Fibroblast of lung (primary cell): Measurements from ENCODE around the gene CMA1. TPM values are rescaled to one million over a fixed set of nuclear protein-coding genes. Genes with fewer than 3 reads are reported as not detected.

ENCODE experiments used
- DNase-seq, 2 donors: peaks; one replicate each; pipeline versions ENCODE4 v3.0.0 to v3.0.0-alpha.2; 2010; ENCODE audit warnings: low read depth in 2 of 2
- H2AFZ ChIP-seq: 2 replicates; pipeline ENCODE4 v1.5.1; 2012; ENCODE audit warnings: low read length, control low read depth, inconsistent platforms
- H3K27ac ChIP-seq: 2 replicates; pipeline ENCODE4 v1.5.1; 2011; ENCODE audit warnings: low read length, control low read depth; ENCODE audit not compliant: insufficient read depth
- H3K27me3 ChIP-seq: 2 replicates; pipeline ENCODE4 v1.5.1; 2011; ENCODE audit warnings: mild to moderate bottlenecking, low read length; ENCODE audit not compliant: control insufficient read depth, insufficient read depth
- H3K36me3 ChIP-seq: 2 replicates; pipeline ENCODE4 v1.5.1; 2011; ENCODE audit warnings: low read length; ENCODE audit not compliant: control insufficient read depth, insufficient read depth
- H3K4me1 ChIP-seq: 2 replicates; pipeline ENCODE4 v1.5.1; 2011; ENCODE audit warnings: low read length; ENCODE audit not compliant: control insufficient read depth, insufficient read depth; ENCODE audit errors: extremely low read depth
- H3K4me2 ChIP-seq: 2 replicates; pipeline ENCODE4 v1.5.1; 2011; ENCODE audit warnings: low read length, control low read depth; ENCODE audit not compliant: insufficient read depth; ENCODE audit errors: extremely low read depth
- H3K4me3 ChIP-seq, 4 experiments: fragments of 200-600 bp in 1 of 4; sonication (generic) in 1 of 4; replicated peaks in 1 of 4; 2 replicates each; pipeline ENCODE4 v1.5.1; 2011 to 2016; ENCODE audit warnings: low read length in 4 of 4, low read depth in 3 of 4, mild to moderate bottlenecking in 3 of 4, control low read depth in 2 of 4, inconsistent platforms in 1 of 4, mixed read lengths in 1 of 4; ENCODE audit not compliant: insufficient read depth in 1 of 4; ENCODE audit errors: control extremely low read depth in 1 of 4
- H3K79me2 ChIP-seq: 2 replicates; pipeline ENCODE4 v1.5.1; 2012; ENCODE audit warnings: mild to moderate bottlenecking, low read length, inconsistent platforms; ENCODE audit not compliant: control insufficient read depth, insufficient read depth
- H3K9ac ChIP-seq: 2 replicates; pipeline ENCODE4 v1.5.1; 2011; ENCODE audit warnings: mild to moderate bottlenecking, low read length, control low read depth; ENCODE audit not compliant: insufficient read depth
- H3K9me3 ChIP-seq: 2 replicates; pipeline ENCODE4 v1.5.1; 2012; ENCODE audit warnings: low read depth, low read length; ENCODE audit not compliant: control insufficient read depth, insufficient read depth
- H4K20me1 ChIP-seq: 2 replicates; pipeline ENCODE4 v1.5.1; 2011; ENCODE audit warnings: low read length; ENCODE audit not compliant: control insufficient read depth, insufficient read depth; ENCODE audit errors: extremely low read depth
- EZH2 ChIP-seq: IDR thresholded peaks from 2 replicates; pipeline ENCODE4 v1.5.1; 2012; ENCODE audit warnings: low read length, control low read depth, mild to moderate bottlenecking; ENCODE audit errors: missing control alignments
- polyA plus RNA-seq, 2 donors: library from polyadenylated mRNA; depleted of rRNA in 1 of 2; stranded (reverse) in 1 of 2; unstranded in 1 of 2; fragments of >200 nt; gene quantifications; 2 replicates each; pipeline ENCODE4 v1.2.1, GENCODE V29; 2011 to 2012; ENCODE audit warnings: missing spikeins in 1 of 2
- total RNA-seq: library from RNA; depleted of rRNA; stranded (reverse); fragments of >200 nt; gene quantifications from 2 replicates; pipeline ENCODE4 v1.2.1, GENCODE V29; 2014
- TF ChIP-seq, protein P1 (sequence below), 2 donors: IDR thresholded peaks in 1 of 2; conservative IDR thresholded peaks in 1 of 2; 1 replicate in 1 of 2; 2 replicates in 1 of 2; pipeline ENCODE4 v1.5.1; 2011 to 2012; ENCODE audit warnings: low read length in 2 of 2, control low read depth in 1 of 2, inconsistent platforms in 1 of 2, low read depth in 1 of 2, mild to moderate bottlenecking in 1 of 2

The CMA1 gene
- total and polyA plus RNA-seq, 2 donors (not counting 1 experiment from before 2014, with no cell fraction given), result not detected

GRCh38 chr14:24518851-24519250, 10.8 kb upstream of the CMA1 start:
- TF ChIP-seq, protein P1, sequence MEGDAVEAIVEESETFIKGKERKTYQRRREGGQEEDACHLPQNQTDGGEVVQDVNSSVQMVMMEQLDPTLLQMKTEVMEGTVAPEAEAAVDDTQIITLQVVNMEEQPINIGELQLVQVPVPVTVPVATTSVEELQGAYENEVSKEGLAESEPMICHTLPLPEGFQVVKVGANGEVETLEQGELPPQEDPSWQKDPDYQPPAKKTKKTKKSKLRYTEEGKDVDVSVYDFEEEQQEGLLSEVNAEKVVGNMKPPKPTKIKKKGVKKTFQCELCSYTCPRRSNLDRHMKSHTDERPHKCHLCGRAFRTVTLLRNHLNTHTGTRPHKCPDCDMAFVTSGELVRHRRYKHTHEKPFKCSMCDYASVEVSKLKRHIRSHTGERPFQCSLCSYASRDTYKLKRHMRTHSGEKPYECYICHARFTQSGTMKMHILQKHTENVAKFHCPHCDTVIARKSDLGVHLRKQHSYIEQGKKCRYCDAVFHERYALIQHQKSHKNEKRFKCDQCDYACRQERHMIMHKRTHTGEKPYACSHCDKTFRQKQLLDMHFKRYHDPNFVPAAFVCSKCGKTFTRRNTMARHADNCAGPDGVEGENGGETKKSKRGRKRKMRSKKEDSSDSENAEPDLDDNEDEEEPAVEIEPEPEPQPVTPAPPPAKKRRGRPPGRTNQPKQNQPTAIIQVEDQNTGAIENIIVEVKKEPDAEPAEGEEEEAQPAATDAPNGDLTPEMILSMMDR (conservative IDR thresholded peaks at IDR 0.05 in 1 of 2, IDR thresholded peaks at IDR 0.05 in 1 of 2; ENCODE audit: low read depth in 1 of 2, low read length in 2 of 2), result no peak
- no peak for TF ChIP-seq EZH2
- H3K4me1 ChIP-seq, result no peaks in the 10 kb centered on the region
- no peak overlapping the region for H3K9ac ChIP-seq
- H3K9me3 ChIP-seq, result no peaks in the 10 kb centered on the region
- no peak overlapping the region for H3K4me3 ChIP-seq
- H3K4me2 ChIP-seq, result no peak overlapping the region
- H2AFZ ChIP-seq, result no peak overlapping the region
- no peak for DNase-seq
- no peaks in the 10 kb centered on the region for H4K20me1 ChIP-seq
- no peaks in the 10 kb centered on the region for H3K36me3 ChIP-seq
- no peaks in the 10 kb centered on the region for H3K79me2 ChIP-seq
- H3K27ac ChIP-seq, result no peak overlapping the region
- no peaks in the 10 kb centered on the region for H3K27me3 ChIP-seq

DNA sequence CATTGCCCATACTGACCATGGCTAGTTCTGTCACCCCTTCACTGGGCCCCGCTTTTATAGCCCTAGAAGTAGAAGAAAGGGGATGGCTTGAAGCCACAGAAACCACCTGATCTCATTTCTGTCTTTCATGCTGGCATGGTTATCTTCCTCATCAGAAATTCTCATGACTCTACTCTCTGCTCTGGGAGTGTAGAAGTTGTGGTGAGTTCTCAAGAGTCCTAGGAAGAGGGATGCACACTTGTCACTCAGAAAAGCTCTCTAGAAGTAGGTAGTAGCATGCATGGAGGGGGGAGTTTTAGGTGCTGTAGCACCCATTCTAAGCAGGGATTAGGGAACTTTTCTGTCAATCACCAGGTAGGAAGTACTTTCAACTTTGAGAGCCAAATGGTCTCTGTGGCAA, 6.1 kb upstream of the CMA1 start:
- Histone ChIP-seq H3K27me3 (no peaks in the 10 kb centered on the region), H3K9me3 (no peaks in the 10 kb centered on the region), H4K20me1 (no peaks in the 10 kb centered on the region), H2AFZ (no peak overlapping the region), H3K4me2 (no peak overlapping the region), H3K4me3 (no peak overlapping the region), H3K9ac (no peak overlapping the region), H3K4me1 (no peaks in the 10 kb centered on the region), H3K79me2 (no peaks in the 10 kb centered on the region), H3K27ac (no peak overlapping the region), H3K36me3 (no peaks in the 10 kb centered on the region)
- TF ChIP-seq, protein P1 (conservative IDR thresholded peaks at IDR 0.05 in 1 of 2, IDR thresholded peaks at IDR 0.05 in 1 of 2; ENCODE audit: low read depth in 1 of 2, low read length in 2 of 2), result no peak
- TF ChIP-seq EZH2, result no peak
- DNase-seq, result no peak

DNA sequence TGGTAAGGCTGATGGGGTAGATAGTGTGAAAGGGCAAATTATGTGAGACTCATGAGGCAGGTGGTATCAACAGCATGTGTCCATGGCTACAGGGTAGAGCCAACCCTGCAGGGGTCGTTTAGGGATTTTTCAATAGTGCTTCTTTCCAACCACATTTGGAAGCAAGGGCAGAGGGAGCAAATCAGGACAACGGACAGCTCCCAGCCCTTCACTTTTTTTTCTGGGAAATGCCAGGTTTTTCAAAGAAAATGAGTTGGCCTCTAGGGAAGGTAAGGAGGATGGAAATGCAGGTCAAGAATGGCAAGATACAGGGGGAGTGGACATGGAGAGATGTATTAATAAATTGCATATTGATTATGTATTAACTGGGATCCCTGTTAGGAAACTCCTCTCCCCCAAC, 4.9 kb upstream of the CMA1 start:
- no peaks in the 10 kb centered on the region for H4K20me1 ChIP-seq
- no peak overlapping the region for H2AFZ ChIP-seq
- no peaks in the 10 kb centered on the region for H3K9me3 ChIP-seq
- TF ChIP-seq, protein P1 (conservative IDR thresholded peaks at IDR 0.05 in 1 of 2, IDR thresholded peaks at IDR 0.05 in 1 of 2; ENCODE audit: low read depth in 1 of 2, low read length in 2 of 2), result no peak
- TF ChIP-seq EZH2, result no peak
- no peaks in the 10 kb centered on the region for H3K27me3 ChIP-seq
- no peaks in the 10 kb centered on the region for H3K79me2 ChIP-seq
- H3K36me3 ChIP-seq, result no peaks in the 10 kb centered on the region
- H3K9ac ChIP-seq, result no peak overlapping the region
- H3K27ac ChIP-seq, result no peak overlapping the region
- H3K4me3 ChIP-seq, result no peak overlapping the region
- no peak for DNase-seq
- H3K4me1 ChIP-seq, result no peaks in the 10 kb centered on the region
- no peak overlapping the region for H3K4me2 ChIP-seq
